ENCODE data around the gene LAIR2.

GRCh38 chr19:54484451-54484850 is 18.2 kb upstream of the LAIR2 start:
- TF ChIP-seq CTCF (IDR thresholded peaks at IDR 0.05; ENCODE audit: insufficient read depth, low read length): no peak
- no peak for TF ChIP-seq REST (IDR thresholded peaks at IDR 0.05; ENCODE audit: insufficient replicate concordance, low read depth)
- no peak for TF ChIP-seq SPI1 (IDR thresholded peaks at IDR 0.05; ENCODE audit: borderline replicate concordance, low read depth)
